NCI-H526 treated with DMSO at 0.1 percent for 48 hours (cell line): ENCODE measurements around the gene CFAP299.

ENCODE experiments used
- DNase-seq: peaks from one replicate; lab custom pipeline; 2025; lab: John Stamatoyannopoulos, UW

Gene CFAP299

DNA sequence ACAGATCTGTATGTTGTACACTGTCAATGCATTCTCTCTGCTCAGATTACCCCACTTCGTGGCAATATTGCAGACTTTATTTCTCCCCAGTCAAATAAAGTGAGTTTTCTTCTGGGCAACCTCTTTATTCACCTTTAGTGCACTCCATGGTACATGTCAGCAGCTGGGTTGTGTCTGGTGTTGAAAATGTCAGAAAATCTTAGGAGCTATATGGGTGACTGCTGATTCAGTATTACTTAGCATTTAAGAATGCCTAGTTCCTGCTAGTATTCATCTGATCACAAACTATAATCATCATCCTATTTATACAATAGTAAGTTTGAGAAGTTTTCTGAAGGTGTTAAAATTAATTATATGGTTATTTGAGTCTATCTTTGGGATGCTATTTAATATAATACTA is 112.5 kb downstream of the CFAP299 start:
- no peak for DNase-seq

GRCh38 chr4:80452055-80452454 is 116.5 kb downstream of the CFAP299 start:
- no peak for DNase-seq

DNA sequence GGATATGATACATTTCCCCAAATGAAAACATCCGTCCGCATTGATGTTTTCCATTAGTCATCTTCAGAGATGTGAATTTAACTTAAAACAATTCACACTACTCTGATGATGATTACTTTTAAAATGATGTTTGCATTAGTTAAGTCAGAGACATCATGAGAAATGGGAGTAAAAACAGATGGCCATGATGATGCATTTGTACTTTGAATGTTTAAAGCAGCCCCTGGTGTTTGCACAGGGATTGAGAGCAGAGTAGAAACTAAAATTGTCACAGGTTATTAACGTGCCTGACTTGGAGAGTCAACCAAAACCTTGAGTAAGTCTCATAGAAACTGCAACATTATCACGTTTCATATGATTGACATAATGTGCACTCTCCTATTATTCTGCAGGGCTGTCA is 117.2 kb downstream of the CFAP299 start:
- DNase-seq = no peak

DNA sequence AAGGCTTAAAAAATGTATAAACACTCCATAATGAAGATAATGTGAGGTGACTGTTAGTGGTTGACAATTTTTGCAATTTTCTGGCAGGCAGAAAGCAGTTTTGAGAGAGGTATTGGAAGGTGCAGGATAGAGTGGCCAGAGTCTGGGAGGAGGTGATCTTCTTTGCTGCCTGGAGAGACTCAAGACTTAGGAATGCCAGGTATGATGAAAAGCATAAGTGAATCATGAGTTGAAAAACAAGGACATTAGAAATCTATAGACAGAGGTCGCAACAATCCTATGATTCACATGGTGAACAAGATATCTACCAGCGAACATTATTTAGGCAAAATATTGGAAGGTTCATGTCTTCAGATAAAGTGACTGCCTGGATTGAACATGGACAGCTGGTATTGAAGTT is 118.5 kb downstream of the CFAP299 start:
- no peak for DNase-seq

GRCh38 chr4:80454556-80454955 is 119.0 kb downstream of the CFAP299 start:
- DNase-seq = no peak

DNA sequence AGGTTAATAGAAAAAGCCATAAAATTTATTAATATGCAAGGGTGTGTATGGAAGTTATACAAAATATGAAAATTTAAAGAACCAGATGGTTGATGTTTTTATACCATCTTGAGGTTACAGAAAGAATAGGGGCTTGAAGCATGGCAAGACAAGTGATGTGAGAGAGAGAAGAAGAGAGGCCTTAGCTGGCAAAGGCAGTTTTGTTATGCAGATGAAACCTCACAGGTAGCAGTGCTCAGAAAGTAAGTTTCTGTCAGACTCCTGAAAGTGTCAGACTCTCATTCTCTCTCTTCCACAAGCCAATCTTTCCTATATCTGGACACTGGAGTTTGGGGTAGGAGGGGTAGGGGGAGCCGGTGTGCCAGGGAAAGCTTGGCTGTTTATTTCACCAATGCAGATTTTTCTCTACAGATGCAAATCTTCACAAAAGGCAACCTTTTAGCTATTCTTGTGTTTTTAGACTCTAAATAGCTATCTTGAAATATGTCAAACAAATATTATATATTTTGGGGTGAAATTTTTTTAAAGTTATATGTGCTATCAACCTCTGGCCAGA is 124.5 kb downstream of the CFAP299 start:
- DNase-seq = no peak

DNA sequence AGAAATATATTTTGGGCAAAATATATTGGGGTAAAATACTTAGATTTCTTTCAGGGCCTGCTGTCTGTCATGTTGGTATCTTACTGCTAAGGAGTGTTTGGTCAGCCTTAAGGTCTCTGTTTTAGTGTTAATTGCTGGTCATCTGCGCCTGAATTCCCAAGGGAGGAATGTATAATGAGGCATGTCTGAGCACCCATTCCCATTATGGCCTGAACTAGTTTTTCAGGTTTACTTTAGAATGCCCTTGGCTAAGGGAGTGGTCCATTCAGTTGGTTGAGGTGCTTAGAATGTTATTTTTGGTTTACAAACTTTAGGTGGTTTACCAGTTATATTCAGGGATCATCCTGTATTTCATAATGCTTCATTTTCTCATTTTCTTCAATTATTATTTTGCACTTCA is 125.9 kb downstream of the CFAP299 start:
- no peak for DNase-seq

- no peak for DNase-seq
Observed at GRCh38 chr4:80462621-80463091, 127.1 kb downstream of the CFAP299 start.

GRCh38 chr4:80463509-80463908 is 128.0 kb downstream of the CFAP299 start:
- no peak for DNase-seq

DNA sequence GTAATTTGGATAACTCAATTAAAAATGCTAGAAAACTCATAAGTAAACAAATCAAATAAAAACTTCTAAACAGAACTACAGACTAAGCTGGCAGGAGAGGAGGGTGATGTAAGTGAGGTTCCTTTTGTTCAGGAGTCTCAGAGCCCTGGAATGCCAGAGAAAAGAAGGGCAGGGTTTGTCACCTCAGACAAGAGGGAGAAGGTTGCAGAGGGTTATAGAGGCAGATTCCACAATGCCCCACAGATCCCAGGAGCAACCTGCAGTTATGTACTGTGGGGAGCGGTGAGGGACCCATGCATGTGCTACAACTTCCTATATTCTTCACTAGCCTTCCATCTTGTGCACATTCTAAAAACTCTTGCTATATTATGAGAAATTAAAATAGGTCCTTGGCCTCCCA is 129.7 kb downstream of the CFAP299 start:
- no peak for DNase-seq

DNA sequence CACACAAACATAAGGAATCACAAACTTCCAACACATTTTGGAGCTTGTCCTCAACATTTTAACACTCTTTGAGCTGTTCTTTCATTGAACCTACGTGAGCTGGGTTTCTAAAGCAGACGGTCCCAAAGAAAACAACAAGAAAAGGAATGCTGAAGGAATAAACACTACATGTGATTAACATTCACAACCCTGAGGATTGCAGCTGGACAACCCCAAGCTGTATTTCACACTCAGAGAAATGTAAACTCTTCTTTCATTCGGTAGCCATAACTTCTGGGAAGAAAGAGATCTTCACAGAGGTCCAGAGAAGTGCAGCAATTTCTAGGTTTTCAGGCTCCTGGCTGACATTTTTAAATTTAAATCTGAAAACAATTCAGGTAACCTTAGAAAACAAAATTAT is 130.2 kb downstream of the CFAP299 start:
- no peak for DNase-seq

DNA sequence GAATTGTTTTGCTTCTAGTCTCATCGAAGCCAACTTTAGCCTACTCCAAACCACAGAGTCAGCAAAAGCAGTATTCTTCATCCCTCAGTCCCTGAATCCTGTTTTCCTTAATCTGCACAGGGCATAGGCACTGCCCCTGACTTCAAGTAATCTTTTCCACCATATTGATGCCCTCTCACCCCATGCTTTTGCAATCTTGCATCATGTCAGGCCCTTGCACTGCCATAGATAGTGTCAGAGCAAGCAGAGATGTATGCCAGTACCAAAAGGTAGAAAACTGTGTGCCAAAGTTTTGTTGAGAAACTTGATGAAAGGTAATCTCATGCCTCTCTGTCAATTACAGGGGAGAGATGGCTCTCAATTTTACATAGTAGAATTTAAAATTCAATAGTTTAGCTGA is 131.1 kb downstream of the CFAP299 start:
- DNase-seq = no peak

GRCh38 chr4:80471756-80472155 is 136.2 kb downstream of the CFAP299 start:
- DNase-seq = peak; percentile 37

DNA sequence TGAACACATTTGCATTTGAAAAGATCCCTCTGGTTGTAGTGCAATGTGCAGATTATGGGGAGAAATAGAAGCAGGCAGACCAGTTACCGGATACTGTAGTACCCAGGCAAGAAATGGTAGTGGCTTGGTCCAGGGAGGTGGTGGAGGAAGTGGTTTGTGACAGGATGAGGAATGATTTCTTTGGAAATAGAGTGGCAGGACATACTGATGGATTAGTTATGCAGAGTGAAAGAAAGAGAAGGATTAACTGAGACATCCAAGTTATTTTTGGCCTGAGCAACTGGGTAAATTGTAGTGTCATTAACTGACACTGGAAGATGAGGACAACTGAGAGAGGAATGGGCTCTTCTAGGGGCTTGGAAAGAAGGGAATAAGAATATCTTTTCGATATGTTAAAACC is 139.7 kb downstream of the CFAP299 start:
- DNase-seq = no peak

DNA sequence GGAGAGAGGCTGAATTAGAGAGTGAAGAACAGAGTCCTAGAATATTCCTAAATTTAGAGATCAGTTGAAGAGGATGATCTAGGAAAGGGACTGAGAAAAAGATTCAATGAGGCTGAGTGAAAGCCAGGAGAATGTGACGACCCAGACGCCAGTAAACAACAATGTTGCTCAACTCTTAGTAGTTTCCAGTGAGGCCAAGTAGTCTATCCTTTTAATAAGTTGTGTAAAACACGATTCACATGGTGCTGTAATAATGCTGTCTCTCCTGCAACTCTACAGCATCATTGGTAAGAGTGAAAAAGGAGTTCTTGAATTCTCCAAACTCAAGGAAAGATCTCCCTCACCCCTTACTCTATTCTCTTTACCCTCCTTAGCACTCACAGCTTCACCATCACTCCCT is 140.3 kb downstream of the CFAP299 start:
- no peak for DNase-seq

GRCh38 chr4:80484712-80485111 is 149.2 kb downstream of the CFAP299 start:
- DNase-seq = no peak

- DNase-seq = no peak
Observed at GRCh38 chr4:80486603-80487002, 151.1 kb downstream of the CFAP299 start.

- no peak for DNase-seq
Observed at GRCh38 chr4:80489798-80490197, 154.3 kb downstream of the CFAP299 start.

GRCh38 chr4:80492761-80493160 is 157.2 kb downstream of the CFAP299 start:
- DNase-seq = peak; percentile 62

DNA sequence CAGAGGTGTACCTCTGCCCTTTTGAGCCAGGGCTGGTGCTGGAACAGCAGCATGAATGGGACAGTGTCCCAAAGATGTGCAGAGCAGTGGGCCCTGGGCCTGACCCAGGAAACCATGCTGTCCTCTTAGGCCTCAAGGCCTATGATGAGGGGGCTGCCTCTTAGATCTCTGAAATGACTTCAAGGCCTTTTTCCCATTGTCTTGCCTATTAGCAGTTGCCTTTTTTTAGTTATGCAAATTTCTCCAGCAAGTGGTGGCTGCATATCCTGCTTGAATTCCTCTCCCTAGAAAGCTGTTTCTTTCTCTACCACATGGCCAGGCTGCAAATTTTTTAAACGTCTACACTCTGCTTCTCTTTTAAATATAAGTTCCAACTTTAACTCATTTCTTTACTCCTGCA is 160.3 kb downstream of the CFAP299 start:
- no peak for DNase-seq

GRCh38 chr4:80498725-80499124 is 163.2 kb downstream of the CFAP299 start:
- DNase-seq = no peak

DNA sequence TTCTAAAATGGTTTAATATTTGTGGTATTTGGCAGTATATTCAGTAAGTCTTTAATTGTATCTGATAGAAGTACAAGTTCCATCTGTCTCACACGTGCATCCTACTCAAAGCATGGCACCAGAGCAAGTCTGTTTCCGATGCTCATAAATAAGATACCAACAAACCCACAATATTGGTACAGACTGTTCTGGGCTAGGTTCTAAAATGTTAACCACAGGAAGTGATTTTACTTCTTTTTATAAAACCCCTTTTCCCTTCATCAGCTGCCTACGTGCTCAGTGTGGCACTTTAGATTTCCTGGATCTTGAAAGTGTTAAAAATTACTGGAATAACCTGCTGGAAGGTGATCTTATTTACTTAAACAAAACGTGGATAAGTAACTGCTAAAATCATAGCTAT is 165.1 kb downstream of the CFAP299 start:
- no peak for DNase-seq

DNA sequence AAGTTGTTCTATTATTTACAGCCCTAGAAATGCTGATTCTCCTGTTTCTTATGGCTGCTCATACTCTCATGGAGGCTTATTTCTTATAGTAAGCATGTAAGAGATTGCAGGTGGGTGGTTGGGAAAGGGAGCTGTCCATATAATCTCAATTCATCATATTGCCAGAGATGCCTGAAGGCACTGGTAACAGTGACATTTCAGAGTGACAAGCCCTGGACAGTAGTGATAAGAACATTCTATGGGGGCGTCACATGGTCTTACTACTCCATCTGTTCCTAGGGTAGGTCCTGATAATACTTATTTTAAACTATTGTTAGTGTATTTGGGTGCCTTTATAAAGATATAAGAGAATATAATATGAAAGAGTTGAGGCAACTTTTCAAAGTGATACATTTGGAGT is 171.5 kb downstream of the CFAP299 start:
- no peak for DNase-seq

GRCh38 chr4:80507507-80507906 is 172.0 kb downstream of the CFAP299 start:
- no peak for DNase-seq

GRCh38 chr4:80515496-80515895 is 180.0 kb downstream of the CFAP299 start:
- DNase-seq = no peak
